NAMALWA (cell line): ENCODE results near the gene FOXRED2.

Experiments used
- DNase-seq: peaks from one replicate; pipeline ENCODE4 v3.0.0-alpha.2; 2015; ENCODE audit warnings: low spot score

The FOXRED2 gene

DNA sequence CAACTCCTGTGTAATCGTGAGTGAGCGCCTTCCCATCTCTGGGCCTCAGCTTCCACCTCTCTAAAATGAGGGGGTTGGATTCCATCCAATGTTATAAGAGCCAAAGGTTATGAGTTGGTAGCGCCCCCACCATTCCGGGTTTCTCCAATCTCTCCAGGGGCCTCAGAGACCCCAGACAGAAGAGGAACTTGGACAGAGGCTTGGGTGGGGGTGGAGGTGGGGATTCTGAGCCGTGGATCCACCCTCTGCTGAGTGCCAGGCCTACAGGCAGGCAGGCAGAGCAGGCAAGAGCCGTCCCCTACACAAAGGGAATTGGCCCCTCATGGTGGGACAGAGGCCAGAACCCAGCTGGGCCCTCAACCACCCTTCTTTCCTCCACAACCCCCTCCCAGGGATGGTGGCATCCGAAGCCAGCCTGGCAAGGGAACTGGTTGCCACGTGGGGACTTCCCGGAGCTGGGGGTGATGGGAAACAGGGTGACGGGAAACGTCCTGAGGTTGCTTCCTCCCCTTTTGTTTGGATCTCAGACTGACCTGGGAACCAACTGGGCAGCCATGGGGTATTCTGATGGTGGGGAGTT is 57.2 kb downstream of the FOXRED2 start:
- DNase-seq, result no peak

DNA sequence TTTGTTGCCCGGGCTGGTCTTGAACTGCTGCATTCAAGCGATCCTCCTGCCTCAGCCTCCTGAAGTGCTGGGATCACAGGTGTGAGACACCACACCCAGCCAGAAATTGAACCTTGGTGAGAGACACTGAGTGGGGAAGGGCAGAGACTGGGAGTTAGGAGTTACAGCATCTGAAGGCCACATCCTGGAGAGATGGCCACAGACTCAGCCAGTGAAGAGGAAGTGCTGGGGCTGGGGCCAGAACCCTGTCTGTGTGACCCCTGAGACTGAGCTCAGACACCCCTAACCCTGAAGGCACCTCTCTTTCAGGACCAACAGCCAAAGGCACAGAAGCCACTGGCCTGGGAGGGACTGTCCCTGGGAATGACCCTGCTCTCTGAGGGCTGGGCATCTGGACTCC is 59.2 kb downstream of the FOXRED2 start:
- DNase-seq, result no peak

DNA sequence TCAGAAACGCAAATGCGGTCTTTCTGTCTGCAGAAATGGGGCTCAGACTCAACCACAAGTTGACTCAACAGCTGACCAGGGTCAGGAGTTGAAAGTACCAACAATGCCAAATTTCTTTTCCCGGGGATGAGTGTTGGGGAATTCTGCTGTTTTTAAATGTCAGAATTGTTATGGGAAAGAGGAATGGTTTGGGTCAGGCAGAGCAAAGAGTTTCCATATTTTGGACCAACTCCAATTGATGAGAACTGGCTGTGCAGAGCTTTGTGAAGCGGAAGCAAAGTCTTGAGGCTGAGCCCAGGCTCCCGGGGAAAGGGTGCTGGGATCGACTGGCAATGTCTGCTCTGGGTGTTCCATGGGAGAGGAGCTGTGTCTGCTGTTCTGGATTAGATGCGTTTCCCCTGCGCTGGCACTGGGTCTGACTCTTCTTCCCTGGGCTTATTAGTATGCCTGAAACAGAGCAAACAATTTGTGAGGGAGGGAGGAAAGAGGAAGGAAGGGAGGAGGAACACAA is 61.6 kb downstream of the FOXRED2 start:
- no peak for DNase-seq

DNA sequence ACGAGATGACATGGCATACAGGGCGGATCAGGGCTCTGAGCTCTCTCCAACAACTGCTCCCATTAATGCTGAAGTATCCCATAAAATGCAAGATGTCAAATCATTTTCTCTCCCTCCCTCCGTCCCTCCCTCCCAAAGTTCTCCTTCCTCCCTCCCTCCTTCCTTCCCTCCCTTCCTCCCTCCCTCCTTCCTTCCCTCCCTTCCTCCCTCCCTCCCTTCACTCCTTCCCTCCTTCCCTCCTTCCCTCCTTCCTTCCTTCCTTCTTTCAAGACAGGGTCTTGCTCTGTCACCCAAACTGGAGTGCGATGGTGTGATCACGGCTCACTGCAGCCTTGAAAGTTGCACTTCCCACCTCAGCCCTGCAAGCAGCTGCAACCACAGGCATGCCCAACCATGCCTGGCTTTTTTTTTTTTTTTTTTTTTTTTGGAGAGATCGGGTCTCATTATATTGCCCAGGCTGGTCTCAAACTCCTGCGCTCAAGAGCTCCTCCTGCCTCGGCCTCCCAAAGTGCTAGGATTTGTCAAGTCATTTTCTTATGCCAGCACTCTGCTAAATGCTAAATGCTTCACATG is 63.6 kb downstream of the FOXRED2 start:
- DNase-seq, result peak; percentile 37

DNA sequence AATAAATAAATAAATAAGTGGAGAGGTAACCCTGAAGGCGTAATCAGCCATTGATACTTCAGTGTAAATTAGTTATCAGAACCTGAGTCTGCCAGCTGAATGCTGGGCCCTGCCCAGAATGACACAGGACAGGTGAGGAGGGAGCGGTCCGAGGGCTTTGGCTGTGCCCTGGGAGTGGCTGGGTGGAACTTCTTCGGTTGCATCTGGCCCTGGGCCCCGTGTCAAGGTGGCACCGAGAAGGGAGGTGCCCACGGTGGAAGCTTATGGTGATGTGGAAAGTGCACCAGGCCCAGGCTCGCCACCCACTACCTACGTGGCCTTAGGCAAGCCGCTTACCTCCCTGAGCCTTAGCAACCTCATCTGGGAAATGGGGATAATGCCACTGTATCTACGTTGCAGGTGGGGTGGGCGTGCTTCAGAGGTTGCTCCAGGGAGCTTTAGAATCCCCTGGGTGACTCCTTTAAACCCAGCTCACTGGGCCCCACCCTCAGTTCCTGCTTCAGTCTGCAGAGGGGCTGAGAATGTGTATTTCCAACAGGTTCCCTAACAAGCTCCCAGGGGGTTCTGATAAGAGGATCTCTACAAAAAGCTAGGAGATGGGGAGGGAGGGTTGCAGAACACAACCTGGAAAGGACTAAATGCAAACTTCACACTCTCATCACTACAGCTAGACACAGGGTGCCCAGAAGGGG is 64.2 kb downstream of the FOXRED2 start:
- DNase-seq, result no peak

DNA sequence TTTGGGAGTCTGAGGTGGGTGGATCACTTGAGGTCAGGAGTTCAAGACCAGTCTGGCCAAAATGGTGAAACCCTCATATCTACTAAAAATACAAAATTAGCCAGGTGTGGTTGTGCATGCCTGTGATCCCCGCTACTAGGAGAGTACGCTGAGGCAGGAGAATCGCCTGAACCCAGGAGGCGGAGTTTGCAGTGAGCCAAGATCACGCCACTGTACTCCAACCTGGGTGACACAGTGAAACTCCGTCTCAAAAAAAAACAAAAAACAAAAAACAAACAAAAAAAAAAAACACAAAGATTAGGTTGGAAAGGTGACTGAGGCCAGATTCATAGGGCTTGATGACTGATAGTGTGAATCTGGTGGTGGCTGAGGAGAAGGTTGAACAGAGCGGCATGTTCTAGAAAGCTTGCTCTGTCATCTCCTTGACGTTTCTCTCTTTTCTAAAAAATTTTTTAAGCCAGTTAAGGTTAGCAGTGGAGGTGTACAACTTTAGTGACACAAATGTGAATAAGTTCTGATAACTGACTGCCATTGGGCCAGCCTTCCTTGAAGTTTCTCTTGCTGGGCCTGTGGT is 66.3 kb downstream of the FOXRED2 start:
- no peak for DNase-seq

DNA sequence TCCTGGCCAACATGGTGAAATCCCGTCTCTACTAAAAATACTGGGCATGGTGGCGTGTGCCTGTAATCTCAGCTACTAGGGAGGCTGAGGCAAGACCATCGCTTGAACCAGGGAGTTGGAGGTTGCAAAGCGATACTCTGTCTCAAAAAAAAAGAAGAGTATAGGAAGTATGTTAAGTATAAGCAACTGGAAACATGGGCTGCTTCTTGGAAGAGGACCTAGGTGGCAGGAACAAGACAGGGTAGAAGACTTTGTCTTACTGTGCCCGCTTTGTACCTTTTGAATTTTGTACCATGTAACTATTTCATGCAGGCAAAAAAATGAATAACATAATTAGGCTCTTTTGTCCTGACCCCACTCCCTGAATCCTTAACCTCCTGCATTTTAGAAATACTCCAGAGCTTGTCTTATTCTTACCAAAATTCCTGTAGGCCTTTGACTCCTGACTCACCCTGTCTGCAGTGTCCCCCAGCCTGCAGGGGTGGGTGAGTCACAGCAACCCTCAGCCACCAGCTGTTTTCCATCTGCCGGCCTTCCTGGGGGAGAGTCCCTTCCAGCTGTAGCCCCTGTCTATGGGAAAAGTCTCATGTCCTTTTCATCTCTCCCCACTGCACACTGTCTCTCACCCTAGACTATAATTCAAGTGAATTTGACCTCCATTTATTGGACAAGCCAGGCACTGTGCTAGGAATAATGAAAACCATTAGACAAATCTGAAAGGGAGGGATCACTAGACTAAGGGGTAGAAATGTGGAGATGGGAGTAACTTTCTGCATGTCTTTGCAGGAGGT is 67.2 kb downstream of the FOXRED2 start:
- DNase-seq, result no peak
